Keratinocyte (primary cell): Measurements from ENCODE around the gene HOMER3. TPM values are rescaled to one million over a fixed set of nuclear protein-coding genes. Genes with fewer than 3 reads are reported as not detected.

Source experiments
- DNase-seq: peaks from one replicate; pipeline ENCODE4 v3.0.0-alpha.2; 2011; ENCODE audit warnings: low read depth, missing footprints, low spot score
- FAIRE-seq: peaks from 2 replicates; lab custom pipeline; 2011; peaks lifted over from hg19 to GRCh38; lab: Jason Lieb, UNC
- H2AFZ ChIP-seq: 2 replicates; pipeline ENCODE4 v1.6.0; 2012; ENCODE audit warnings: low read length, control low read depth, inconsistent platforms; ENCODE audit not compliant: control insufficient read depth
- H3K27ac ChIP-seq: 2 replicates; pipeline ENCODE4 v1.5.1; 2011; ENCODE audit warnings: low read length; ENCODE audit not compliant: control insufficient read depth, insufficient read depth
- H3K27me3 ChIP-seq: 3 replicates; pipeline ENCODE4 v1.6.0; 2011; ENCODE audit warnings: low read length; ENCODE audit not compliant: control insufficient read depth, insufficient read depth; ENCODE audit errors: extremely low read depth
- H3K36me3 ChIP-seq, 2 experiments: 2 replicates in 1 of 2; 3 replicates in 1 of 2; pipeline ENCODE4 v1.5.1; 2011; ENCODE audit warnings: low read length in 2 of 2, mild to moderate bottlenecking in 1 of 2; ENCODE audit not compliant: control insufficient read depth in 2 of 2, insufficient read depth in 2 of 2; ENCODE audit errors: extremely low read depth in 1 of 2
- H3K4me1 ChIP-seq: 3 replicates; pipeline ENCODE4 v1.5.1; 2011; ENCODE audit warnings: low read length; ENCODE audit not compliant: control insufficient read depth, insufficient read depth; ENCODE audit errors: extremely low read depth
- H3K4me2 ChIP-seq: 3 replicates; pipeline ENCODE4 v1.6.0; 2011; ENCODE audit warnings: low read depth, low read length; ENCODE audit not compliant: control insufficient read depth, insufficient read depth; ENCODE audit errors: extremely low read depth
- H3K4me3 ChIP-seq, 3 experiments: fragments of 200-600 bp in 1 of 3; sonication (generic) in 1 of 3; 2 replicates in 2 of 3; 3 replicates in 1 of 3; pipeline ENCODE4 v1.5.1; 2011 to 2016; ENCODE audit warnings: low read length in 3 of 3, mild to moderate bottlenecking in 3 of 3, control low read depth in 2 of 3, inconsistent platforms in 1 of 3, low read depth in 1 of 3, mixed read lengths in 1 of 3, mixed run types in 1 of 3, moderate library complexity in 1 of 3; ENCODE audit not compliant: control insufficient read depth in 2 of 3, insufficient read depth in 2 of 3; ENCODE audit errors: extremely low read depth in 1 of 3
- H3K79me2 ChIP-seq: 2 replicates; pipeline ENCODE4 v1.6.0; 2012; ENCODE audit warnings: low read length; ENCODE audit not compliant: control insufficient read depth, insufficient read depth
- H3K9ac ChIP-seq: 3 replicates; pipeline ENCODE4 v1.6.0; 2011; ENCODE audit warnings: low read length; ENCODE audit not compliant: control insufficient read depth, insufficient read depth; ENCODE audit errors: extremely low read depth
- H3K9me1 ChIP-seq: 3 replicates; pipeline ENCODE4 v1.6.0; 2011; ENCODE audit warnings: low read length; ENCODE audit not compliant: control insufficient read depth, insufficient read depth; ENCODE audit errors: extremely low read depth
- H3K9me3 ChIP-seq: 2 replicates; pipeline ENCODE4 v1.5.1; 2012; ENCODE audit warnings: low read depth, low read length; ENCODE audit not compliant: control insufficient read depth
- H4K20me1 ChIP-seq: 3 replicates; pipeline ENCODE4 v1.6.0; 2011; ENCODE audit warnings: low read length; ENCODE audit not compliant: control insufficient read depth, insufficient read depth; ENCODE audit errors: extremely low read depth
- EZH2 ChIP-seq: IDR thresholded peaks from one replicate; pipeline ENCODE4 v1.6.1; 2012; ENCODE audit warnings: inconsistent platforms, mild to moderate bottlenecking, low read length, moderate library complexity
- dilution Hi-C: fragments of 300-500 bp; cut with MboI; formaldehyde crosslinking; loops from one replicate; pipeline ENCODE4 v1.7.0; 2020; ENCODE audit warnings: low sequenced_read_pairs; ENCODE audit not compliant: extremely low pct_ligation_motif_present
- polyA plus RNA-seq, 5 experiments: library from polyadenylated mRNA; depleted of rRNA in 3 of 5; stranded (reverse) in 3 of 5; stranded (forward) in 1 of 5; unstranded in 1 of 5; fragments of >200 nt; gene quantifications; 1 replicate in 1 of 5; 2 replicates in 3 of 5; 3 replicates in 1 of 5; pipeline versions ENCODE4 v1.2.1 to v1.2.3, GENCODE V29; 2011 to 2012; ENCODE audit warnings: missing spikeins in 2 of 5, low read depth in 1 of 5, low replicate concordance in 1 of 5
- TF ChIP-seq, protein P1 (sequence below), 3 experiments: IDR thresholded peaks in 1 of 3; conservative IDR thresholded peaks in 1 of 3; optimal IDR thresholded peaks in 1 of 3; 2 replicates in 2 of 3; 3 replicates in 1 of 3; pipeline versions ENCODE3 to v1.5.1; 2011; ENCODE audit warnings: low read length in 3 of 3, mild to moderate bottlenecking in 3 of 3, moderate library complexity in 2 of 3, control low read depth in 1 of 3, inconsistent platforms in 1 of 3; ENCODE audit not compliant: insufficient read depth in 2 of 3; ENCODE audit errors: extremely low read depth in 1 of 3

HOMER3 gene
- polyA plus RNA-seq, 1 donor (not counting 4 experiments of a cell fraction or from before 2014, with no cell fraction given), result 119 TPM

DNA sequence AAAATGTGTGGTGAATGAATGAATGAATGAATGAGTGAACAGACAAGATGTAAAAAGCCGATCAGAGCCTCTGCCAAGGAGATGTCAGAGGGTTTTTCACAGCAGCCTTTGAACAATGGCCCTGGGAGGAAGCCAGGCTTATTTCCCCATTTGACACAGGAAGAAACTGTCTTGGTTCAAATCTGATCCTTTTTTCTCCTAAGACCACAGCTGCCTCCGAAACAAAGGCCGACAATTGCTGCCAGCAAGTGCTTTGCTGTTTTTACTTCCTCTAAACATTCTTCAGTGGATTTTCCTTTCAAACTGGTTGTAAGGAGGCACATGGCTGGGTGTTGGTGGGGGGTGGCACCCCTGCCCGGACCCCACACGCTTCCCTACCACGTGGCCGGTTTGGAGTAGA lies 44.2 kb upstream of the HOMER3 start:
- TF ChIP-seq, protein P1, sequence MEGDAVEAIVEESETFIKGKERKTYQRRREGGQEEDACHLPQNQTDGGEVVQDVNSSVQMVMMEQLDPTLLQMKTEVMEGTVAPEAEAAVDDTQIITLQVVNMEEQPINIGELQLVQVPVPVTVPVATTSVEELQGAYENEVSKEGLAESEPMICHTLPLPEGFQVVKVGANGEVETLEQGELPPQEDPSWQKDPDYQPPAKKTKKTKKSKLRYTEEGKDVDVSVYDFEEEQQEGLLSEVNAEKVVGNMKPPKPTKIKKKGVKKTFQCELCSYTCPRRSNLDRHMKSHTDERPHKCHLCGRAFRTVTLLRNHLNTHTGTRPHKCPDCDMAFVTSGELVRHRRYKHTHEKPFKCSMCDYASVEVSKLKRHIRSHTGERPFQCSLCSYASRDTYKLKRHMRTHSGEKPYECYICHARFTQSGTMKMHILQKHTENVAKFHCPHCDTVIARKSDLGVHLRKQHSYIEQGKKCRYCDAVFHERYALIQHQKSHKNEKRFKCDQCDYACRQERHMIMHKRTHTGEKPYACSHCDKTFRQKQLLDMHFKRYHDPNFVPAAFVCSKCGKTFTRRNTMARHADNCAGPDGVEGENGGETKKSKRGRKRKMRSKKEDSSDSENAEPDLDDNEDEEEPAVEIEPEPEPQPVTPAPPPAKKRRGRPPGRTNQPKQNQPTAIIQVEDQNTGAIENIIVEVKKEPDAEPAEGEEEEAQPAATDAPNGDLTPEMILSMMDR (optimal IDR thresholded peaks at IDR 0.05 in 1 of 3, IDR thresholded peaks at IDR 0.05 in 1 of 3, conservative IDR thresholded peaks at IDR 0.05 in 1 of 3; ENCODE audit: extremely low read depth in 1 of 3, insufficient read depth in 2 of 3, low read length in 3 of 3), result no peak
- TF ChIP-seq EZH2, result no peak
- no peaks in the 10 kb centered on the region for H3K9me3 ChIP-seq
- no peak overlapping the region for H3K4me3 ChIP-seq
- no peak overlapping the region for H3K4me2 ChIP-seq
- dilution Hi-C loops, result no loop called here
- no peaks in the 10 kb centered on the region for H3K27me3 ChIP-seq
- H3K9me1 ChIP-seq, result no peaks in the 10 kb centered on the region
- no peak overlapping the region for H3K27ac ChIP-seq
- H3K36me3 ChIP-seq, result peaks cover 0 to 3% of the 10 kb centered on the region in 2 experiments
- H3K9ac ChIP-seq, result no peak overlapping the region
- H3K79me2 ChIP-seq, result no peaks in the 10 kb centered on the region
- DNase-seq, result no peak
- no peaks in the 10 kb centered on the region for H4K20me1 ChIP-seq
- no peak for FAIRE-seq
- peaks cover 3% of the 10 kb centered on the region for H3K4me1 ChIP-seq
- no peak overlapping the region for H2AFZ ChIP-seq

- dilution Hi-C loops, result no loop called here
- no peaks in the 10 kb centered on the region for H3K36me3 ChIP-seq
- no peak for FAIRE-seq
Observed at GRCh38 chr19:18984251-18984650, 43.2 kb upstream of the HOMER3 start.

More at GRCh38 chr19:18984251-18984650, 43.2 kb upstream of the HOMER3 start:
- Histone ChIP-seq H2AFZ (no peak overlapping the region), H3K27me3 (no peaks in the 10 kb centered on the region), H3K4me2 (no peak overlapping the region), H3K9me1 (no peaks in the 10 kb centered on the region), H3K27ac (no peak overlapping the region), H4K20me1 (no peaks in the 10 kb centered on the region), H3K9ac (no peak overlapping the region), H3K79me2 (no peaks in the 10 kb centered on the region), H3K9me3 (no peaks in the 10 kb centered on the region), H3K4me1 (peaks cover 3% of the 10 kb centered on the region), H3K4me3 (no peak overlapping the region)
- TF ChIP-seq, protein P1 (optimal IDR thresholded peaks at IDR 0.05 in 1 of 3, IDR thresholded peaks at IDR 0.05 in 1 of 3, conservative IDR thresholded peaks at IDR 0.05 in 1 of 3; ENCODE audit: extremely low read depth in 1 of 3, insufficient read depth in 2 of 3, low read length in 3 of 3), result no peak
- no peak for TF ChIP-seq EZH2
- DNase-seq, result no peak
